Activated CD4-positive, alpha-beta T cell treated with anti-CD3 and anti-CD28 coated beads, Interleukin-2, amount 50 U/mL, for 4 hours (primary cell): Measurements from ENCODE around the gene DOCK11.

Experiments used
- DNase-seq, 2 experiments: peaks; one replicate each; pipeline ENCODE4 v3.0.0-alpha.2; 2020

Gene DOCK11

GRCh38 chrX:118633530-118633929, 137.9 kb downstream of the DOCK11 start:
- DNase-seq, result no peak

GRCh38 chrX:118634336-118634735, 138.7 kb downstream of the DOCK11 start:
- no peak for DNase-seq

- DNase-seq, result no peak
Observed at GRCh38 chrX:118637997-118638396, 142.4 kb downstream of the DOCK11 start.

- DNase-seq, result no peak
Observed at GRCh38 chrX:118644378-118644777, 148.8 kb downstream of the DOCK11 start.

GRCh38 chrX:118652717-118653116, 157.1 kb downstream of the DOCK11 start:
- DNase-seq, result no peak

- no peak for DNase-seq
Observed at GRCh38 chrX:118654331-118654730, 158.7 kb downstream of the DOCK11 start.

GRCh38 chrX:118655561-118656246, 160.1 kb downstream of the DOCK11 start:
- DNase-seq, result no peak

- DNase-seq, result no peak
Observed at GRCh38 chrX:118657413-118657812, 161.8 kb downstream of the DOCK11 start.

- DNase-seq, result no peak
Observed at GRCh38 chrX:118660085-118660484, 164.5 kb downstream of the DOCK11 start.

- no peak for DNase-seq
Observed at GRCh38 chrX:118665204-118665603, 169.6 kb downstream of the DOCK11 start.

GRCh38 chrX:118666521-118666920, 170.9 kb downstream of the DOCK11 start:
- DNase-seq, result no peak

- no peak for DNase-seq
Observed at GRCh38 chrX:118669435-118669834, 173.8 kb downstream of the DOCK11 start.

- DNase-seq, result no peak
Observed at GRCh38 chrX:118675326-118675965, 179.8 kb downstream of the DOCK11 start.

- DNase-seq, result no peak
Observed at GRCh38 chrX:118675966-118676349, 180.3 kb downstream of the DOCK11 start.

GRCh38 chrX:118677318-118677717, 181.7 kb downstream of the DOCK11 start:
- DNase-seq, result no peak

- no peak for DNase-seq
Observed at GRCh38 chrX:118679290-118679689, 183.7 kb downstream of the DOCK11 start.

- no peak for DNase-seq
Observed at GRCh38 chrX:118682258-118683014, 186.8 kb downstream of the DOCK11 start.

GRCh38 chrX:118685393-118685792, 189.8 kb downstream of the DOCK11 start:
- DNase-seq, result no peak

GRCh38 chrX:118688935-118689334, 193.3 kb downstream of the DOCK11 start:
- DNase-seq, result no peak

- DNase-seq, result no peak
Observed at GRCh38 chrX:118693843-118694242, 198.2 kb downstream of the DOCK11 start.

GRCh38 chrX:118694638-118695037, 199.0 kb downstream of the DOCK11 start:
- DNase-seq, result no peak

GRCh38 chrX:118698516-118699170, 203.0 kb downstream of the DOCK11 start:
- no peak for DNase-seq

GRCh38 chrX:118702741-118703140, 207.1 kb downstream of the DOCK11 start:
- no peak for DNase-seq

GRCh38 chrX:118706681-118707080, 211.1 kb downstream of the DOCK11 start:
- DNase-seq, result no peak
